CD4-positive, alpha-beta T cell treated with Interleukin-6 at 100 ng/mL for 8 hours (primary cell): ENCODE results near the gene ITCH.
"Not testable (repeated sequence)": the region's sequence is repeated elsewhere in the genome, so short reads cannot be mapped to it uniquely, and the experiment has no call there.

Experiments
- DNase-seq: peaks from one replicate; pipeline ENCODE4 v3.0.0-alpha.2; 2020; ENCODE audit warnings: mixed read lengths, low spot score

ITCH gene

GRCh38 chr20:34458631-34459030, 95.6 kb downstream of the ITCH start:
- DNase-seq = no peak

GRCh38 chr20:34459209-34459897, 96.3 kb downstream of the ITCH start:
- DNase-seq = no peak

GRCh38 chr20:34461779-34462087, 98.7 kb downstream of the ITCH start:
- no peak for DNase-seq

- no peak for DNase-seq
These were observed 105.9 kb downstream of the ITCH start for GRCh38 chr20:34468951-34469350.

- no peak for DNase-seq
These were observed 109.3 kb downstream of the ITCH start for GRCh38 chr20:34472246-34472925.

GRCh38 chr20:34473262-34473883, 110.3 kb downstream of the ITCH start:
- no peak for DNase-seq

GRCh38 chr20:34475979-34476736, 113.1 kb downstream of the ITCH start:
- peak; percentile 3 for DNase-seq

GRCh38 chr20:34479627-34480026, 116.6 kb downstream of the ITCH start:
- DNase-seq = no peak

GRCh38 chr20:34482154-34482553, 119.1 kb downstream of the ITCH start:
- DNase-seq = not testable (repeated sequence)

GRCh38 chr20:34483585-34484220, 120.6 kb downstream of the ITCH start:
- DNase-seq = not testable (repeated sequence)

- no peak for DNase-seq
These were observed 122.1 kb downstream of the ITCH start for GRCh38 chr20:34485068-34485634.

GRCh38 chr20:34491226-34491931, 128.3 kb downstream of the ITCH start:
- no peak for DNase-seq

GRCh38 chr20:34491932-34492509, 128.9 kb downstream of the ITCH start:
- DNase-seq = no peak

GRCh38 chr20:34493646-34494045, 130.6 kb downstream of the ITCH start:
- no peak for DNase-seq

- no peak for DNase-seq
These were observed 132.2 kb downstream of the ITCH start for GRCh38 chr20:34495307-34495706.

- no peak for DNase-seq
These were observed 132.8 kb downstream of the ITCH start for GRCh38 chr20:34495916-34496315.

- DNase-seq = not testable (repeated sequence)
These were observed 134.5 kb downstream of the ITCH start for GRCh38 chr20:34497596-34497995.

GRCh38 chr20:34500823-34501222, 137.8 kb downstream of the ITCH start:
- DNase-seq = no peak

- DNase-seq = no peak
These were observed 143.4 kb downstream of the ITCH start for GRCh38 chr20:34506480-34506879.

- DNase-seq = no peak
These were observed 144.8 kb downstream of the ITCH start for GRCh38 chr20:34507702-34508413.
